ENCODE results near the gene AS3MT. TPM values are rescaled to one million over a fixed set of nuclear protein-coding genes. Genes with fewer than 3 reads are reported as not detected.
"Not testable (repeated sequence)": the region's sequence is repeated elsewhere in the genome, so short reads cannot be mapped to it uniquely, and the experiment has no call there.

The AS3MT gene
- total RNA-seq, 1 donor from 2014 or later, result 0.64 TPM

GRCh38 chr10:102841827-102842345, 27.4 kb upstream of the AS3MT start:
- no peak overlapping the region for H3K4me3 Mint-ChIP-seq (ENCODE audit: unreplicated experiment)
- Histone ChIP-seq H4K20me1 (ENCODE audit: insufficient read depth, low read length) (no peaks in the 10 kb centered on the region), H3K9me3 (ENCODE audit: insufficient read depth, low read depth, low read length) (no peaks in the 10 kb centered on the region), H3K27me3 (ENCODE audit: insufficient read depth, low read length) (peaks cover 9% of the 10 kb centered on the region), H3K9ac (ENCODE audit: low read length) (no peak overlapping the region), H3K4me3 (ENCODE audit: insufficient read depth, low read depth, low read length) (no peak overlapping the region), H3K4me2 (ENCODE audit: low read length) (no peak overlapping the region), H3K79me2 (ENCODE audit: insufficient read depth, low read length) (no peaks in the 10 kb centered on the region), H3K4me1 (ENCODE audit: insufficient read depth, low read length) (no peaks in the 10 kb centered on the region), H3K27ac (ENCODE audit: low read depth, low read length) (no peak overlapping the region), H2AFZ (ENCODE audit: low read depth, low read length) (no peak overlapping the region), H3K36me3 (ENCODE audit: insufficient read depth, low read length) (no peaks in the 10 kb centered on the region)
- H3K27me3 Mint-ChIP-seq (ENCODE audit: low read depth, unreplicated experiment), result peaks cover 28% of the 10 kb centered on the region
- no peak for TF ChIP-seq EZH2 (IDR thresholded peaks at IDR 0.05; ENCODE audit: insufficient read depth, low read length)
- TF ChIP-seq CTCF (IDR thresholded peaks at IDR 0.05; ENCODE audit: insufficient read depth, low read depth, low read length), result no peak
- DNase-seq (ENCODE audit: low read depth) (no peak), FAIRE-seq (no peak)
- H3K36me3 Mint-ChIP-seq (ENCODE audit: low read depth, unreplicated experiment), result peaks cover 6% of the 10 kb centered on the region
- no peaks in the 10 kb centered on the region for H3K4me1 Mint-ChIP-seq (ENCODE audit: low read depth, unreplicated experiment)
- peaks cover 45% of the 10 kb centered on the region for H3K9me3 Mint-ChIP-seq (ENCODE audit: unreplicated experiment)
- no peak overlapping the region for H3K27ac Mint-ChIP-seq (ENCODE audit: unreplicated experiment)

- not testable (repeated sequence) for H3K4me2 ChIP-seq (ENCODE audit: low read length); DNase-seq (ENCODE audit: low read depth); H3K4me3 Mint-ChIP-seq (ENCODE audit: unreplicated experiment); H3K27ac ChIP-seq (ENCODE audit: low read depth, low read length); H3K79me2 ChIP-seq (ENCODE audit: insufficient read depth, low read length); H3K9ac ChIP-seq (ENCODE audit: low read length); H3K4me1 ChIP-seq (ENCODE audit: insufficient read depth, low read length); H2AFZ ChIP-seq (ENCODE audit: low read depth, low read length); H3K27me3 ChIP-seq (ENCODE audit: insufficient read depth, low read length); H3K9me3 ChIP-seq (ENCODE audit: insufficient read depth, low read depth, low read length); H3K27ac Mint-ChIP-seq (ENCODE audit: unreplicated experiment); H3K4me1 Mint-ChIP-seq (ENCODE audit: low read depth, unreplicated experiment); FAIRE-seq; H3K36me3 ChIP-seq (ENCODE audit: insufficient read depth, low read length); H3K36me3 Mint-ChIP-seq (ENCODE audit: low read depth, unreplicated experiment); H4K20me1 ChIP-seq (ENCODE audit: insufficient read depth, low read length); H3K4me3 ChIP-seq (ENCODE audit: insufficient read depth, low read depth, low read length)
- peaks cover 28% of the 10 kb centered on the region for H3K27me3 Mint-ChIP-seq (ENCODE audit: low read depth, unreplicated experiment)
- H3K9me3 Mint-ChIP-seq (ENCODE audit: unreplicated experiment), result peaks cover 38% of the 10 kb centered on the region
Observed at GRCh38 chr10:102843139-102843538, 26.1 kb upstream of the AS3MT start.

- not testable (repeated sequence) for H3K79me2 ChIP-seq (ENCODE audit: insufficient read depth, low read length); H3K4me3 ChIP-seq (ENCODE audit: insufficient read depth, low read depth, low read length); H3K4me1 ChIP-seq (ENCODE audit: insufficient read depth, low read length); FAIRE-seq; H3K27ac Mint-ChIP-seq (ENCODE audit: unreplicated experiment); H3K27me3 ChIP-seq (ENCODE audit: insufficient read depth, low read length); H4K20me1 ChIP-seq (ENCODE audit: insufficient read depth, low read length); H3K4me2 ChIP-seq (ENCODE audit: low read length); DNase-seq (ENCODE audit: low read depth); H2AFZ ChIP-seq (ENCODE audit: low read depth, low read length); H3K36me3 Mint-ChIP-seq (ENCODE audit: low read depth, unreplicated experiment); H3K4me1 Mint-ChIP-seq (ENCODE audit: low read depth, unreplicated experiment); H3K9ac ChIP-seq (ENCODE audit: low read length); H3K27ac ChIP-seq (ENCODE audit: low read depth, low read length); H3K36me3 ChIP-seq (ENCODE audit: insufficient read depth, low read length); H3K4me3 Mint-ChIP-seq (ENCODE audit: unreplicated experiment); H3K9me3 ChIP-seq (ENCODE audit: insufficient read depth, low read depth, low read length)
- Mint-ChIP-seq H3K9me3 (ENCODE audit: unreplicated experiment) (peaks cover 28% of the 10 kb centered on the region), H3K27me3 (ENCODE audit: low read depth, unreplicated experiment) (peaks cover 28% of the 10 kb centered on the region)
Observed at GRCh38 chr10:102844190-102844776, 25.0 kb upstream of the AS3MT start.

All from astrocyte (in vitro differentiated cells and primary cell).